ENCODE results near the gene DUSP14.
A peak's percentile ranks its signal among the peaks of the same experiment; 100 is the strongest.

DUSP14 gene

DNA sequence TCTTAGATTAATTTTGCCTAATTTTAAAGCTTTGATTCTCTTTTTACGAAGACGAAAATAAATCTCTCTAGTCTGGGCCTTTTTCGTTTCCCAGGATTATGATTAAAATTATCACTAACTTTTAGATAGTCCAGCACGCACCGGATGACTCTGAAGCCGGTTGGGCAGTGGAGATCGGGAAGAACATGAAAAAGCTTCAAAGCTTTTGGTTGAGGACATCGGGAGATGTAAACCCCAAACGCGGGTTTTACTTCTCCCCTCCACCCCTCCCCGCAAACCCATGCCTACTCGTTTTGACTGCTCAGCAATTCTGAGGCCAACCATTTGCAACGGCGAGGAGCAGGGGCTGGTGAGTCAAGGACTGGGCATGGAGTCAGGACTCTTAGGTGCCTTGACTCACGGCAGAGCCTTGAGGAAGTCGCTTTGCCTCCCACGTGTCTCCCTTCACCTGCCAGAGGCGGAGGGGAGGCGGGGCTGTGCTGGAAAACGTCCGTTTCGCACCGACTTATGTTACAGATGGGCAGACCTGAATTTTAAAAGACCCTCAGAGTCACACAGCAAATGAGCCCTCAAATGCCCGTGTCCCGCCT is 989 bp upstream of the DUSP14 start:
- peak overlapping the region; percentile 74; the same call in 1 of the 2 replicates for H3K27ac ChIP-seq (replicated peaks)
- DNase-seq (ENCODE audit: low read depth in 1 of 2, low spot score in 1 of 2): peak; percentile 44 to 51

DNA sequence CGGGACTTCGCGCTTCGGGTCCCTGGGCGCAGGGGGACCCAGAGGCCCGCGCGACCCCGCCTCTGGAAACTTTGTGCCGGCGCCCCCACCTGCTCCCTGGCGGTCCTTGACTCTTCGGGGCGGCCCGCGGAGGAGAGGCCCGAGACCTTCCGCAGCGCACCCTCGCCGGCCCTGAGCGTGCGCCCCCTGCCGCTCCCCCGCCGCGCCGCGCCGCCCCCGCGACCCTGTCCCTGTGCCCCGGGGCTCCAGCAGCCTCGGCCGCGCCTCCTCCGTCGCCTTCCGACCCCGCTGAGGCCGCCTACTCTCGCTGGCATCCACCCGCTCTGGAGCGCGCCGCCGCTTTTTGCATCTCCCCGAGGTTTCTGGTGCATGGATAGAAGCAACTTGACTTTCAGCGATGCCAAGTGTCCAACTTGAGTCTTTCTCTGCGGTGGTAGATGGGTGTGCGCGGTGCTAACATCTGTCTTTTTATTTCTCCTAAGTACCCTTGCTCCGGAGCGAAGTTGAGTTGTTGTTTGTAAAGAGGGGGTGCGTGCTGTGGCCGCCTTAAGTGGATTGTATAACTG is 414 bp downstream of the DUSP14 start:
- H3K27me3 ChIP-seq (ENCODE audit: insufficient read depth, poor library complexity, severe bottlenecking): no peaks in the 10 kb centered on the region
- TF ChIP-seq, protein P1, sequence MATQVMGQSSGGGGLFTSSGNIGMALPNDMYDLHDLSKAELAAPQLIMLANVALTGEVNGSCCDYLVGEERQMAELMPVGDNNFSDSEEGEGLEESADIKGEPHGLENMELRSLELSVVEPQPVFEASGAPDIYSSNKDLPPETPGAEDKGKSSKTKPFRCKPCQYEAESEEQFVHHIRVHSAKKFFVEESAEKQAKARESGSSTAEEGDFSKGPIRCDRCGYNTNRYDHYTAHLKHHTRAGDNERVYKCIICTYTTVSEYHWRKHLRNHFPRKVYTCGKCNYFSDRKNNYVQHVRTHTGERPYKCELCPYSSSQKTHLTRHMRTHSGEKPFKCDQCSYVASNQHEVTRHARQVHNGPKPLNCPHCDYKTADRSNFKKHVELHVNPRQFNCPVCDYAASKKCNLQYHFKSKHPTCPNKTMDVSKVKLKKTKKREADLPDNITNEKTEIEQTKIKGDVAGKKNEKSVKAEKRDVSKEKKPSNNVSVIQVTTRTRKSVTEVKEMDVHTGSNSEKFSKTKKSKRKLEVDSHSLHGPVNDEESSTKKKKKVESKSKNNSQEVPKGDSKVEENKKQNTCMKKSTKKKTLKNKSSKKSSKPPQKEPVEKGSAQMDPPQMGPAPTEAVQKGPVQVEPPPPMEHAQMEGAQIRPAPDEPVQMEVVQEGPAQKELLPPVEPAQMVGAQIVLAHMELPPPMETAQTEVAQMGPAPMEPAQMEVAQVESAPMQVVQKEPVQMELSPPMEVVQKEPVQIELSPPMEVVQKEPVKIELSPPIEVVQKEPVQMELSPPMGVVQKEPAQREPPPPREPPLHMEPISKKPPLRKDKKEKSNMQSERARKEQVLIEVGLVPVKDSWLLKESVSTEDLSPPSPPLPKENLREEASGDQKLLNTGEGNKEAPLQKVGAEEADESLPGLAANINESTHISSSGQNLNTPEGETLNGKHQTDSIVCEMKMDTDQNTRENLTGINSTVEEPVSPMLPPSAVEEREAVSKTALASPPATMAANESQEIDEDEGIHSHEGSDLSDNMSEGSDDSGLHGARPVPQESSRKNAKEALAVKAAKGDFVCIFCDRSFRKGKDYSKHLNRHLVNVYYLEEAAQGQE (IDR thresholded peaks at IDR 0.05; ENCODE audit: insufficient replicate concordance, low read depth): no peak
- no peak for TF ChIP-seq POLR2AphosphoS5 (IDR thresholded peaks at IDR 0.05; ENCODE audit: low read depth)
- TF ChIP-seq SPI1 (IDR thresholded peaks at IDR 0.05; ENCODE audit: borderline replicate concordance, low read depth): no peak
- no peak for TF ChIP-seq GABPA (IDR thresholded peaks at IDR 0.05; ENCODE audit: low read depth)
- TF ChIP-seq, protein P2, sequence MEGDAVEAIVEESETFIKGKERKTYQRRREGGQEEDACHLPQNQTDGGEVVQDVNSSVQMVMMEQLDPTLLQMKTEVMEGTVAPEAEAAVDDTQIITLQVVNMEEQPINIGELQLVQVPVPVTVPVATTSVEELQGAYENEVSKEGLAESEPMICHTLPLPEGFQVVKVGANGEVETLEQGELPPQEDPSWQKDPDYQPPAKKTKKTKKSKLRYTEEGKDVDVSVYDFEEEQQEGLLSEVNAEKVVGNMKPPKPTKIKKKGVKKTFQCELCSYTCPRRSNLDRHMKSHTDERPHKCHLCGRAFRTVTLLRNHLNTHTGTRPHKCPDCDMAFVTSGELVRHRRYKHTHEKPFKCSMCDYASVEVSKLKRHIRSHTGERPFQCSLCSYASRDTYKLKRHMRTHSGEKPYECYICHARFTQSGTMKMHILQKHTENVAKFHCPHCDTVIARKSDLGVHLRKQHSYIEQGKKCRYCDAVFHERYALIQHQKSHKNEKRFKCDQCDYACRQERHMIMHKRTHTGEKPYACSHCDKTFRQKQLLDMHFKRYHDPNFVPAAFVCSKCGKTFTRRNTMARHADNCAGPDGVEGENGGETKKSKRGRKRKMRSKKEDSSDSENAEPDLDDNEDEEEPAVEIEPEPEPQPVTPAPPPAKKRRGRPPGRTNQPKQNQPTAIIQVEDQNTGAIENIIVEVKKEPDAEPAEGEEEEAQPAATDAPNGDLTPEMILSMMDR (IDR thresholded peaks at IDR 0.05; ENCODE audit: insufficient read depth, low read length): no peak
- peak overlapping the region; percentile 48 for H3K4me3 ChIP-seq (replicated peaks; ENCODE audit: insufficient read depth, low read length)
- peak; percentile 36 to 59 for DNase-seq (ENCODE audit: low read depth in 1 of 2, low spot score in 1 of 2)
- H3K27ac ChIP-seq (replicated peaks): peak overlapping the region; percentile 62

More for the DNA sequence above, 989 bp upstream of the DUSP14 start:
- Histone ChIP-seq H3K27me3 (ENCODE audit: insufficient read depth, poor library complexity, severe bottlenecking) (no peaks in the 10 kb centered on the region), H3K4me3 (replicated peaks; ENCODE audit: insufficient read depth, low read length) (peak overlapping the region; percentile 78)
- no peak for TF ChIP-seq POLR2AphosphoS5 (IDR thresholded peaks at IDR 0.05; ENCODE audit: low read depth)
- no peak for TF ChIP-seq SPI1 (IDR thresholded peaks at IDR 0.05; ENCODE audit: borderline replicate concordance, low read depth)

DNA sequence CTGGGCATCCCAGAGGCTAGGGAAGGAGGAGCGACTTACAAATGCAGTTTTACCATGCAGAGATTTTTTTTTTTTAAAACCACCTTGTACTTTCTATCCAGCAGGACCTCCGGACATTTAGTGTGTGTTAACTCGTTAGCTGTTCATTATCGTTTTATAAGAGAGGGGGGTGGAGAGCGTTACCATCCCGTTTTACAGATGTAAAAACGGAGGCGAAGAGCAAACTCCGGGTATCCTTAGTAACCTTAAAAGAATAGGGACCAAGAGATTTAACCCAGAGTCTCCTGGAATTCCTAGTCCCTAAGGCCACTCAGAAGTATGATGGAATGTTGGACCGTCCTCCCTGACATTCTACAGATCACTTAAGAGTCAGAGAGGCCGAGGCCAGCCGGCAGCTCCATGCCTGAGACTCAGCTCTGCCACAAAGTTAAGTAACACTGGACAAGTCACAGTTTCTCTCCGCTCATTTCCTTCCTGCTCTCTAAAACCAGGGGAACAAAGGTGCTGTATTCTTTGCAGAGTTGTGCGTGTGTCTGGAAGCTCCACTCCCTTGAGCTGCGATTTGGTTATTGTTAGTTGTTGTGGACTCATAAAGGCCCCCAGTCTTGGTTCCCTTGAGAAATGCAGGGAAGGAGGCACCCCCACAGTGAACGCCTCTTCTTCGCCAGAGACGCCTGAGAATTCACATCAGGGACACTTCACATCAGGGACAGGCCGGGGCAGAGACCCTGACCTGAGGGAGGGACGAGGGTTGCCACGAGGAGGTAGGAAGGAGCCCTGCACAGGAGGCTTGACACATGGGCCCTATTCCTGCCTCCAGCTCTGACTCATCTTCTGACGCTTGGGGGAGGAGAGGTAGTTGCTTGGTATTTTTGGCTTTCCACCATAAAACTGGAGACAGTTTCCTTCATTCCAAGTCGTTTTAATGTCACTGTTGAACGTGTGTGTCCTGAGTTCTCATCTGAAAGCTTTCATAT is 1.2 kb downstream of the DUSP14 start:
- peak; percentile 27 to 49 for DNase-seq (ENCODE audit: low read depth in 1 of 2, low spot score in 1 of 2)
- H3K27ac ChIP-seq (replicated peaks): peak overlapping the region; percentile 62
- TF ChIP-seq GABPA (IDR thresholded peaks at IDR 0.05; ENCODE audit: low read depth) (no peak), POLR2AphosphoS5 (IDR thresholded peaks at IDR 0.05; ENCODE audit: low read depth) (no peak; the same call in 1 of the 2 replicates)
- TF ChIP-seq, protein P2 (IDR thresholded peaks at IDR 0.05; ENCODE audit: insufficient read depth, low read length): no peak
- peak overlapping the region; percentile 48 for H3K4me3 ChIP-seq (replicated peaks; ENCODE audit: insufficient read depth, low read length)
- H3K27me3 ChIP-seq (ENCODE audit: insufficient read depth, poor library complexity, severe bottlenecking): no peaks in the 10 kb centered on the region

DNA sequence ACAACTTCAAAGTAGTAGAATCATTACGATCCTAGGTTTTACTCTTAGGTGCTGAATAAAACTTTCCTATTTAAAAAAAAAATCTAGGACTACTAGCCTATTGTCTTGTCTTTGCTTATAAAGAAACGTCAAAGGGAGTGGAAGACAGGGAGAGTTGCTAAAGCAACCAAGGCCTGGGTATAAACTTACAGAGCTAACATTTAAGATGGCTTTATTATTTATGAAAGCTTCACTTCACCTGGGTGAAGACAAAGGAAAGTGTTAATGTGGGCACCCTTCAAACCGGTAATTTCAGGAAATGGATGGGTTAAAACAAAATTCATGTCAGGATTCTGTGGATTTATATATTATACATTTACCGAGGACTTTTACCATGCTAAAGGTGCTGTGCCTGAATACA is 2.5 kb downstream of the DUSP14 start:
- Histone ChIP-seq H3K4me3 (replicated peaks; ENCODE audit: insufficient read depth, low read length) (peak overlapping the region; percentile 7; the same call in 1 of the 2 replicates), H3K27me3 (ENCODE audit: insufficient read depth, poor library complexity, severe bottlenecking) (no peaks in the 10 kb centered on the region), H3K27ac (replicated peaks) (peak overlapping the region; percentile 62)
- TF ChIP-seq, protein P1 (IDR thresholded peaks at IDR 0.05; ENCODE audit: insufficient replicate concordance, low read depth): no peak
- TF ChIP-seq GABPA (IDR thresholded peaks at IDR 0.05; ENCODE audit: low read depth) (no peak), SPI1 (IDR thresholded peaks at IDR 0.05; ENCODE audit: borderline replicate concordance, low read depth) (no peak), POLR2AphosphoS5 (IDR thresholded peaks at IDR 0.05; ENCODE audit: low read depth) (no peak)
- TF ChIP-seq, protein P2 (IDR thresholded peaks at IDR 0.05; ENCODE audit: insufficient read depth, low read length): no peak
- no peak for DNase-seq (ENCODE audit: low read depth in 1 of 2, low spot score in 1 of 2)
